Stimulated activated CD8-positive, alpha-beta memory T cell treated with anti-CD3 and anti-CD28 coated beads, Interleukin-15, amount 100 ng/mL, for 24 hours (primary cell): ENCODE measurements around the gene ZC2HC1B.

Source experiments
- DNase-seq: peaks from one replicate; pipeline ENCODE4 v3.0.0-alpha.2; 2020; ENCODE audit warnings: low read depth

ZC2HC1B gene

DNA sequence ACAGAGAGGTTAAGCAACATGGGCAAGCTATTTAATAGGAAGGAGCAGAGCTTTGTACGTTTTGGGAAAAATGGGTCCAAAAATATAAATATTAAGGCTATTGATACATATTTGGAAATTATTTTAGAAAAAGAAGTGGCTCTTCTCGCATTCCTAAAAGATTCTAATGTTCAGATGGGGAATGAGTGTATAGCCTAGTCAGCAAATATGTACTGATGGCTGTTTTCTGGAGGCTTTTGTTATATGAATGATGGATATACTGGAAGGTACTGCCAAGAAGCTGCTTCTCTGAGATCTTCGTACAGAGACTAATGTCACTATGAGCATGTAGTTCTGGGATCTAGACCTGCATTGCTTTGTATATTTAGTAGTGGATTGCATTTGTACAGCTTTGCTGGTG lies 72.1 kb downstream of the ZC2HC1B start:
- no peak for DNase-seq

GRCh38 chr6:143936778-143937667 lies 72.7 kb downstream of the ZC2HC1B start:
- DNase-seq = no peak

DNA sequence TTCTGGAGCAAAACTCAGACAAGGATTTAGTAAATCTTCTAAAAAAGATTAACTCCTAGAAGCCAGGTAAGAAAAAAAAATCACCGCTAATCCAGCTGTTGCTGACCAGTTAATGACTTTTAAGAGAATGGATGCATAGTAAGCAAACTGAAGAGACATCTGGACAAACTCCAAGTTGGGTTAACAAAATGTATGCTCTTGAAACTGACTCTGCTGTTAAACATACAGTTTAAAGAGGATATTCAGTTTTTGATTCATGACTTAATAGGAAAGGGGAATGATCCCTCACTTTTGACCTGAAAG lies 73.3 kb downstream of the ZC2HC1B start:
- no peak for DNase-seq

DNA sequence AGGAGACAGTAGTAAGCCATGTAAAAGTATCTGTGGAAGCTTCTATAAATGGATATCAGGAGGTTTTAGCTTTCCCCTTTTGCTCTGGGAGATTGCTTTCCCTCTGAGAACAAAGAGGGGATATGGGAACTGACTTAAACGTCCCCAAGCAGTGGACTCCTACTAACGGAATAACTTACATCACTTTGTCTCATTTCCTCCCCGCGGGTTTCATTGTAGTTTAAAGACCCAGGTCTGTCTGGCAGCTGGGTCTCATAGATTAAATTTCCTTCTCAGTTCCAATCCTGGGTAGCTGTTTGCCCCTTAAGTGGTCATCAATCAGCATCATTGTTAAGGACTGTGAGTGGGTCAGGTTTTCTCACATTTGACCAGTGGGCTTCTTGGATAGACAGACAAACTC lies 75.1 kb downstream of the ZC2HC1B start:
- DNase-seq = no peak

GRCh38 chr6:143940011-143940597 lies 75.8 kb downstream of the ZC2HC1B start:
- no peak for DNase-seq

- DNase-seq = peak; percentile 19
Measured at GRCh38 chr6:143941852-143942627, 77.8 kb downstream of the ZC2HC1B start.

- no peak for DNase-seq
Measured at GRCh38 chr6:143948208-143948607, 83.9 kb downstream of the ZC2HC1B start.

- DNase-seq = no peak
Measured at GRCh38 chr6:143949535-143949934, 85.3 kb downstream of the ZC2HC1B start.

DNA sequence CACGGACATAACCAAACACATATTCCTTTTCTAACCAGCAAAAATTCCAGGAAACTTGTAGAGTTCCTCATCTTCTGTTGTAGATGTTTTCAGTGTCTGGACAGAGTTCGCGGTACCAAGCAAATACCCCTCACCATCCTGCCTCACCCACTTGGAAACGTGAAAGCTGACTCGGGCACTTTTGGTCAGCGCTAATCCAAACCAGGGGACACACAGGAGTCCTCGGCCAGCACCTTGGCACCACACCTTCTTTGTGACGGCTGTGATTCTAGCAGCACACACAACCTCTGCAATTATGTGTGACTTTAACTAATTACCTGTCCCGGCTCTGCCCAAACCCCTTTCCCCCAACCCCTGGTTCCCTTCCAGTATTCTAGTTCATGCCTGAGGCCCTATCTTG lies 85.7 kb downstream of the ZC2HC1B start:
- no peak for DNase-seq

DNA sequence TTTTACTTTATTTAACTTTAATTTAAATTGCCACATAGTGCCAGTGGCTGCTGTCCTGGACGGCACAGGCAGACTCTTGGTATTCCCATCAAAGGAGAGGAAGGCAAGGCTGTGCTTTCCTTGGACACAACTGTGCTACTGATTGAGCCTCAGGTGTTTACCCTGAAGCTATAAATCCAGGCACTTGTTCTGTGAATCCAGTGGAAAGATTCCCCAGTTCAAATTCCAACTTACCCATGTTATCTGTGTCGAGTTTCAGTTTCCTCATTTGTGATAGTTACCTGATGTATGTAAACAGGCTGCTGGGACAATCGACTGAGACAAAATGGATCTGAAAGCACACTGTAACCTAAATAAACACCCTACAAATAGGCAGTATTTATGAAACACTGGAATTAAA lies 86.6 kb downstream of the ZC2HC1B start:
- no peak for DNase-seq

- no peak for DNase-seq
Measured at GRCh38 chr6:143952060-143952778, 87.9 kb downstream of the ZC2HC1B start.

GRCh38 chr6:143952947-143953701 lies 88.8 kb downstream of the ZC2HC1B start:
- no peak for DNase-seq

DNA sequence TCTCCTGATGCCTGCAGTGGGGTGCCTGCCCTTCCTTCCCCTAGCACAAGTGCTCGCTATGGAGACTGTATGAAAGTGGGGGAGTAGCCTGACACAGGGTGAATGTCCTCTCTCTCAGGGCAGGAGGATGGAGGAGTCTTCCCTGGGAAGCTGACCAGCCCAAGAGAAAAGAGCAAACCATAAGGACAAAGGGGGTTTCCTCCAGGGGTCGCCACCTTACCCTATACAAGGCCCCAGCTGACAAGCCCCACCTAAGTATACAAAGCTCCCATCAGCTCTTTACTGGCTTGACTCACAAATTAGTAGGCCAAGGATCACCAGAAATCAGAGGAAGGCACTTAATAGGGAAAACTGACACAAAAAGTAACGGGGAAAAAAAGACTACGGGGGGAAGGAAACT lies 89.6 kb downstream of the ZC2HC1B start:
- no peak for DNase-seq

- DNase-seq = no peak
Measured at GRCh38 chr6:143955971-143956370, 91.7 kb downstream of the ZC2HC1B start.

DNA sequence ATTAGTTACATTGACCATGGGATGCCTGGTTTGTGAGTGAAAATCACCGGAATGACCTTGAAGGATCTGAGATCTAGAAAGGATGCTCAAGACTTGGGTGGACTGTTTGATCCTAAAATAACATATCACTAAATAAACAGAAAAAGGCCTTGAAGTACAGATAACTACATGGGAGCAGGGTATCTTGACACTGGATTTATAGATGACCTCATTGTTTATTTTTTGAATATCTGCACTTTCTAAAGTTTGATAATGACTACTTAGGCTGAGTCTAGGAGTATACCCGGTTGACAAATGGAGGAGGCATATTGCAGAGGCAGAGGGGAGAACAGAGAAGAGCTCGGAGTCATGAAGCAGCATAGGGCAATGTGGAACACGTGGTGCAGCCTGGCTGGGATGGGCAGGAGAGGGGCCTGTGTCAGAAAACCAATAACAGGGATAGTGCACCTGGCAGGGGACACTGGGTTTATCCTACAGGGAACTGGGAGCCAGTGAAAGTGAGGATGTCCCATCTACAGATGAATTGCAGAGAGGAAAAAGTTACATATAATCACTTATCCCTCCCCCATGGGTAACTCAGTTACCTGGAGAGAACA lies 93.5 kb downstream of the ZC2HC1B start:
- no peak for DNase-seq

- DNase-seq = no peak
Measured at GRCh38 chr6:143958839-143959399, 94.6 kb downstream of the ZC2HC1B start.

GRCh38 chr6:143959927-143960326 lies 95.7 kb downstream of the ZC2HC1B start:
- no peak for DNase-seq

DNA sequence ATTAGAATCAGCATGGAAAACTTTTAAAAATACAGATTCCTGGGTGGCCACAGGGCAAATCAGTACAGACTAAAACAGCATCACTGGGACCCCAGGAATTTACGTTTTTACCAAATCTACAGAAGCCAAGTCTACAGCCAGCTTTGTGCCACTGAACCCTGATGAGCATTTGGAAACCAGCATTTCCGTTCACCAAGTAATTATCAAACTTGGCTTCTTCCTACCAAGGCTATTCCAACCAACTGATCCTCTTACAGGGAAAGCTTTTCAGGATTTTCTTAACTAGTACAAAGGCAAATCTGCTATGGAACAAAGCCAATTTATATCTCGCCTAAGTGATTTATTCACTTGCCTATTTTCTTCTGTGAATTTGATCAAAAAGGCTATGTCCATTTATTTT lies 96.8 kb downstream of the ZC2HC1B start:
- no peak for DNase-seq

DNA sequence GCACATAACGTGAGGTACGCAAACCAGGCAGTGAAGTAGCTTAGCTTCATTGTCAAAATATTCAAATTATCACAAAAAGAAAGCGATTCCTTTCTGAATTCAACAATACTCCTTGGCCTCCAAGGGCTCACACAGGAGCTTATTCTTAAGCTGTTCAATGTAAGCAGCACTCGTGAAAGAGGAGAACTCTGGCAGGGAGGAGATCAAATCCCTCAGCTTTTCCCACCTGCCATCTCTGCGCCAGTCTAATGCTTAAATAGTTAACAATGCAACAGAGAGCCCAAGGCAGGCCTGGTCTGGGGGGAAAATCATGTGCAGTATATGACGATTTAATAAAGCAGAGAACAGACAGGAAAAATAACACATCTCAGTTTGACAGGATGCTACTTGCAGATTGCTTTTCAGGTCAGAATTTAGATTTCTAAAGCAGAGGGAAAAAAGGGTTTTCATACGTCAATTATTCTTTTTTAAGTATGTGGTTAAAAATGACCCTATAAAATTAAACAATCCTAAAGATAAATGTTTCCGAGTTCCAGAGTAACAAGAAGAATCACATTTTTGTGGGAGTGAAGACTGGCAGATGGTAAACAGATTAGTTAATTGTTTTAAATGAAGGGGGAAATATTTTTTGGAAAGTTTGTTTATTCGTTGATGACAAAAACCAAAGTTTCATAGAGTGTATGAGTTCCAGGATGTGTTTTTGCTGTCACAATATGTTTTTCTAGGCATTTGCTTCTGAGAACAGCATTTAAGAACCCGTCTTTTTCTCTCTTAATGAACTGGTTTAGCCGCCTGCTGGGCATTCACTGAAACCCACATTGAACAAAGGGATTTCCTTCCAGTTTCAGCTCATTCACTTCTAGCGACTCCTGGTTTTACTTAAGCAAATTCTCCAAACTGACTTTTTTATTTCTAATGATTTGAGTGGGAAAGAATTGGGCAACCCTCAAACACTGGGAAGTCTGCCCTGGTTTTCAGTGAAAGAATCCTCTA lies 97.9 kb downstream of the ZC2HC1B start:
- DNase-seq = no peak
